Measurements from ENCODE around the gene TIMM10B.

Gene TIMM10B, protein sequence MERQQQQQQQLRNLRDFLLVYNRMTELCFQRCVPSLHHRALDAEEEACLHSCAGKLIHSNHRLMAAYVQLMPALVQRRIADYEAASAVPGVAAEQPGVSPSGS

GRCh38 chr11:6481012-6481923 lies at the start of gene TIMM10B, which contains the start of gene ARFIP2:
Gene TIMM10B (plus strand): TSS chr11:6481501. CDS start chr11:6481517, 16 bp downstream.
Gene ARFIP2 (minus strand): TSS chr11:6481331. CDS start chr11:6480421, 910 bp downstream.
- peak; percentile 98 to 100 (median 99) for DNase-seq

- DNase-seq = no peak
Measured at GRCh38 chr11:6431861-6432260, 49.4 kb upstream of the TIMM10B start.

- DNase-seq = no peak
Measured at GRCh38 chr11:6433998-6434660, 47.2 kb upstream of the TIMM10B start.

DNA sequence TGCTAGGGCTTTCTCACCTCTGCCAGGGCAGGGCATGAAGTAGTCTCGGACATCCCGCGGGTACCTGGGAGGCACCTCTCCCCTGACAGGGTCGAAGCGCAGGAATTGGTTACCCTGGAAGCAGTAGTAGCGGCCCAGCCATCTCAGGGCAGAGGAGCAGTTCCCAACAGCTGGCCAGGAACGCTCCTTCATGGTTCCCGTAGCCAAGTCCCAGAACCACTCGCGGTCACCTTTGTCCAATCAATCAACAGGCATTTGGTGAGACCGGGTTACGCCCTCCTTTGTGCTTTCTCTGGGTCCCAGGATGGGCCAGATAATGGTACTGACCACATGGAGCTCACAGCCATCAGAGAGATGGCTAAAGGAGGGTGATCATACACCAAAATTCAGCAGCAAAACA lies 43.9 kb upstream of the TIMM10B start:
- no peak for DNase-seq

DNA sequence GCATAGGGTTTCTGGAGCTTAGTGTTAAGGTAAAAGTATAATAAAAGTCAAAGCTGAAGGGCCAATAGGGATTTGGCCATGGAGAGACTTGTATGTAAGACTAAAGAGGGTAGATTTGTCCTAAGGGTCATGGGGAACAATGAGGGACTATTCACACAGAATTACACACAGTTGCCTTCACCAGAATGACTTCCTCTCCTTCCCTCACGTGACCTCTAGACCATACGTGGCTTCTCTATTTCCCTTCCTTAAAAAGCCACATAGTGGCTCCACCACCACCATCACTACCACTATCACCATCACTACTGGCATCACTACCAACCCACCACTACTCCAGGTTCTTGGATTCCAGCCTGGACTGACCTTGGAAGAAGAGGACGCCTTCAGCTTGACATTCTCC lies 43.3 kb upstream of the TIMM10B start:
- DNase-seq = peak; percentile 64 to 77 (median 74)

DNA sequence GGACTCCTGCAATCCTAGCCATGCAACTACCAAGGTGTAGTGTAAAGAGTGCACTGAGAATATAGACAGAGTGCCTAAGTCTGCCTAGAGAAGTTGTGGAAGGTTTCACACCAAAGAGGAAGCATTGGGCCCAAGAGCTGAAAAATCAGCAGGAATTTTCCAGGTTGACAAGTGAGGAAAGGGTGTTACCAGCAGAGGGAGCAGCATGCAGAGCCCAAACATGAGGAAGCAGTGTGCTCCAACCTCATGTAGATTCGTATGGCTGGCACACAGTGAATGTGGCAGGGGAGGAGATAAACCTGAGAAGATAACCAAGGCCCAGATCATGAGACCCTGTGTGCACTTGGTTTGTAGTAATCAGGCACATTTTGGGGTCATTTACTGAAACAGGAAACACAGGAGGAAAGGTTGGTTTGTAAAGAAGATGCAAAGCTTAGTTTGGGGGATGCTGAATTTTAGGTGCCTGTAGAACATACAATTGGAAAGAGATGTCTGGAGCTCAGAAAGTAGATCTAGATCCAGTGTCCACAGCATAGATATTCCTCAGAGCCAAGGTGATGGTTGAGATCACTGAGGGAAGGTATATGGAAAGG lies 42.2 kb upstream of the TIMM10B start:
- DNase-seq = peak; percentile 83

GRCh38 chr11:6440906-6441358 lies 40.4 kb upstream of the TIMM10B start, which contains the start of gene HPX:
Gene HPX (minus strand): TSS chr11:6440987. CDS start chr11:6440963, 24 bp downstream.
- no peak for DNase-seq

DNA sequence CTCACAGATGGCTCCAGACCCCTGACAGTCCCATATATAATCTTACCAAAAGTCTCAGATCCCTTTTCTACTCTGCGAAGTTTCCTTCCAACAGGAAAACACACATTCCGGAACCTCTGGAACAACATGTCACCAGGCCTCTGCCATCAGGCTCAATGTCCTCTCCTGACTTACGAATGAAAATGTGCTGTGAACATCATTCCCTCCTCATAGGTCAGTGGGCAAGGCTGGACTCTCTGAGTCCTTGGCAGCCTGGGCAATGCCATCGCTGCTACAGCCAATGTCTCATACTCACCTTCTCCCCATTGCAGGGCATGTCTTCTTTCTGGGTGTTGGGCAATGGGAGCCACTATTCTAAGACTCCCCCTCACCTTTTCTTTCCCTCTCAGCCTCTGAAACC lies 38.9 kb upstream of the TIMM10B start:
- no peak for DNase-seq

DNA sequence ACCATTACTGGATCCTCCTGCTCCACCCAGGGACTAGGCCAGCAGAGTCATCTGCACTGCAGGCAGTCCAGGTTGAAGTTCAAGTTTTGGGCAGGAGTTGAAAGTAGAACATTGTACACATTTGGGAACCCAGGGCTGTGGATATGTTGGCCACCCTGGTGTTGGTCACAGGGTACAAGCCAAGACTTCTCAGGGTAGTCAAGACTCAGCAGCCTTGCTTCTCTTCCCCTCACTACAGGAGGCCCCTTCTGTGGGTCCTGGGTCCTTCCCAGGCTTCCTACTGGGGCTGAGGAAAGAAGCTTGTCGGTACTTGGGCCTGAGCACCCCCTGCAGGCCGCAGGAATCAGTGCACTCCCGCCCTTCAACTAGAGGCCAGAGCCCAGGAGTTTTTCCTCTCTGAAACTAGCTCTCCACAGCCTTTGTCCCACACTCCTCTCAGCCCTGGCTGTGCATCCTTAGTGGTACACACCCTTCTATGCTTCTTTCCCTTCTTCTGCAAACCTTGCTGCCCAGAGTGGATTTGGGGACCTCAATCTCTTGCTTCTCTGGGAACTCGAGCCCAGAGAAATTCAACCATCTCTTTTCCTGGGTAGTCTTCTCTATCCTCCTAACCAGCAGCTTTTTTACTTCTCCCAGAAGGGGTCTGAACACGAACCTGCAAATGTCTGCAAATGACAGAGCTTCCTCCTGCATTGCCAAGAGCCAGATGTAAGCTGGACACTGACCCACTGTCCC lies 37.9 kb upstream of the TIMM10B start:
- peak; percentile 58 to 78 (median 74) for DNase-seq

DNA sequence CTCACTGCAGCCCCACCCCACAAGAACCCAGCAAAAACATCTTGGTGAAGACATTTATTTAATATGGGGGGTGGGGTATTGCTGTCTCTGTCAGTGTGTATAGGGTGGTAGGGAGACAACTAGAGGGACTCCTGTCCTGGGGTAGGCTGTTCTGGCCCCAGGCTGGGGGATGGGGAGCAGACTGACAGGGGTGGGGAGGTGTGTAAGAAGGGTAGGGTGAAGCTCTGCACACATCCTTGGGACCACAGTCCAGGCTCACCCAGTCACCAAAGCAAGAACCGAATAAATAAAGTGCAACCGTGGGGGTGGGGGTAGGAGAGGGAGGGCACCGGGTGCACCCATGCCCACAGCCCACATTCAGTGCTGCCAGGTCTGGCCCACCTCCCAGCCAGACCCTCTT lies 32.7 kb upstream of the TIMM10B start:
- DNase-seq = no peak

GRCh38 chr11:6452219-6452618 lies 29.1 kb upstream of the TIMM10B start:
- no peak for DNase-seq

DNA sequence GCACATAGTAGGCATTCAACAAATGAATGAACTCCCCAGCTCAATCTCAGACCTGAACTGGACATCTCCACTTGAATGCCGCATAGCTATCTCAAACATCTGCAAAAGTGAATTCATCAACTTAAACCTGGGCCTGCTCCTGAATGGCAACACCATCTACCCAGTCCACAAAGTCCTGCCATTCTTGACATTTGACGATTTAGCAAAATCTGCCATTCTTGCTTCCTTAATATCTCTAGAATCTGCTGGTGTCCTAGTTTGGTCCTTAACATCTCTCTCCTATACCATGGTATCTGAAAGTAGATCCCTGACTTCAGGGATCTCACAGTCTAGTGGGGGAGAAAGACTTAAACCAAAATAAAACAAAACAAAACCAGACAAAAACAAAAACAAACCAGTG lies 28.1 kb upstream of the TIMM10B start:
- DNase-seq = no peak

DNA sequence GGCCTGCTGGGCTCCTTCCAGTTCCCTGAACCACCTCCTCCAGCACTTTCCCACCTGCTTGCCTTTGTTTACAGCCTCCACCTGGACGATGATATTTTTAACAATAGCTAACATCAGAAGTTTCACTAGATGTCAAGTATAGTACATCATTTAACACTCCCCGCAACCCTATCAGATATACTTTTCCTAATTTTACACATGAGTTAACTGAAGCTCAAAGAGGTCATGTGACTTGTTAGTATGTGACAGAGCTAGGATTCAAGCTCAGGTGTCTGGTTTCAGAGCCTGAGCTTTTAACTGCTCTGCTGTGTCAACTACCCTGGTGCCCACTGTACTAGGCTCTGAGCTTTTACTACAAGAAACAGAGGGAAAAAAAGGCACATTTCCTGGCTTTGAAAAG lies 26.2 kb upstream of the TIMM10B start:
- DNase-seq = no peak

DNA sequence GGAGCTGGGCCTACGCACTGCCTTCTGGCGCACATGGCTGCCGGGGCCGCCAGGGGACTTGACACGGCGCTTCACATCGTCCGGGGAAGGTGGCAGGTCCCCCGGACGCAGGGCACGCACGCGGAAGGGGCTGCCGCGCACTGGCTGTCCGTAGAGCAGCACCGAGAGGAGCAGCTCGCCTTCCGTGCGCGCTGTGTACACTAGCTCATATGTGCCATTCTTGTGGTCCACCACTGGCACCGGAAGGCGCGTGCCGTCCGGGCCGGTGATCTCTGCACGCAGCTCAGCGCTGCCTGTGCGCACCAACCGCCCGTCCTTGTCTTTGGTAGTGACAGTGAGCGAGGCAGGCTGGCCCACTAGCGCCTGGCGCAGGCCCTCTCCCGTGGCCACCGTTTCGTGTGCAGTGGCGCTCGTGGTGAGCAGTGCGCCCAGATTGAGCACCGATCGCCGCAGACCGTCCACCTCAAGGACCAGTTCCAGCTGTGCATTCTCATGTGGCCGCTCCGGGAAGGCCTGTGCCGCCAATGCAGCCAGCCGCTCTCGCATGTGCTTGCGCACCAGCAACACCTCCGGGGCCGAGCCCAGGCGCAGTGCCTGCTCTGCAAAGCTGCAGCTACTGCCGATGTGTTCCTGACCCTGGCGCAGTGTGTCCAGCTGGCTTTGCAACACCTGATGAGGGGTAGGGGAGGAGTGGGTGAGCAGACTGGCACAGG lies 24.8 kb upstream of the TIMM10B start:
- no peak for DNase-seq

- DNase-seq = no peak
Measured at GRCh38 chr11:6457581-6458320, 23.6 kb upstream of the TIMM10B start.

- no peak for DNase-seq
Measured at GRCh38 chr11:6458352-6459098, 22.8 kb upstream of the TIMM10B start.

DNA sequence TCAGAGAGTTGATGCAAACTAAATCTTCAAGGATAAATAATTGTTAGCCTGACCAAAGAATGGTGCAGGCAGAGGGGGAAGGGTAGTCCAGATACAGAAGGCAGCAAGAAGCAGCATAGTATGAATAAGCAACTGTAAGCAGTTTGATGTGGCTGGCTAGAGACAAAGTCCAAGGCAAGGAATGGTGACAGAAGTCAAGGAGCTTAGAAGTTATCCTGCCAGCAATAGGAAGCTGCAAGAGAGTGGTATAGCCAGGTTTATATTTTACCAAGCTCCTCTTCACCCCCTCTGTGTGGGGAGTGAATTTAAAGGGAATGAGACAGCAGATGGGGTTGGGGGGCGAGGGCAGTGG lies 22.2 kb upstream of the TIMM10B start:
- no peak for DNase-seq

DNA sequence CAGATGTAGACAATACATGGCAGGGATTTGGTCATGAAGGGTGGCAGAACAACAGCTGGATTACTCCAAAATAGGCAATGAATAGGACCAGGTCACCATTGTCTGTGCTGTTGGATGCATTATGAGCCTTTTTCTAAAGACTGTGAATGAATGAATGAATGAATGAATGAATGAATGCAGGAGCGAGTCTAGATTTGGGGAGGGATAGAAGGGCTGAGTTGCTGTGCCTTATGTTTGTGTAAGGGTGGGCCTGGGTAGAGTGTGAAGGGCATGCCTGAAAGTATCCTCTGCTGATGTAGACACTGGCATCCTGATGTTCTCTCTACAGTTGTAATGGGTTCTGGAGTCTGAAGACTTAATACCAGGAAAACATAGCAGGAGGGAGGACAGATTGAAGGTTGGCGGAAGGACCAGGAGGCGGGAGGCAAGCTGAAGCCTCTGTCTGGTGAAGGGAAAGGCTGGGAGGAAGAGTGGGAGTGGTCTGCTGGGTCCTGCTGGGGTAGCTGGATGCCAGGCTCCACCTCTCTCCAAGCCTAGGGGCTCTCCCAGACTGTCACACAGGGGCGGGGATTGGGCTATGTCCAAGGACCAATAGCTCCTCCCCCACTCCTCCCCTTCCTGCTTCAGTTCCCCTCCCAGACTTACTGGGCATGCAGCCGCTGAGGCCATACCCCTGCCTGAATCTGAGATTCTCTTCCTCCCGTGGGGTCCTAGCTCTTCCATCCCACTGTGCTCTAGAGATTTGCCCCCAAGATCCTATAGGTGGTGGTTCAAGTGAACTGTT lies 12.4 kb upstream of the TIMM10B start:
- DNase-seq = peak; percentile 89 to 94 (median 90)

DNA sequence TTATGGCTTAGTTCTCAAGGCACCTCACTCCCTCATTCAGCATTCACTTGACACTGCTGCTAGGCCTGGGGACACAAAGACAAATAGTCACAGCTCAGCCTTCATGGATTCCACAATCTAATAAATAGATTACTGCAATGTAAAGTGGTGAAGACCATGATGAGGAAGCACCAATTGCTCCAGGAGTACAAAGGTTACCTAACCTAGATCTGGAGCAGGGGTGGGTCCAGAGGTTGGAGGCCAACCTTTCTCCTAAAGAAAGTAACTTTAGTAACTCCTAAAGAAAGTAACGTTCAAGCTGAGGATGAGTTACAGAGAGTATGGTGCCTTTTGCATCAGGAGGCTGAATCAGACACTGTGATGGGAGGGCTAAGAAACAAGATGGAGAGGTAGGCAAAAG lies 11.7 kb upstream of the TIMM10B start:
- no peak for DNase-seq

- no peak for DNase-seq
Measured at GRCh38 chr11:6472934-6473333, 8.4 kb upstream of the TIMM10B start.

All from suppressor macrophage treated with lipopolysaccharide for 1 hour (primary cell).